Trophoblast cell (in vitro differentiated cells and primary cell): ENCODE measurements around the gene AFF2.

Experiments
- DNase-seq, 2 donors: peaks; one replicate each; pipeline ENCODE4 v3.0.0-alpha.2; 2016
- H2AFZ ChIP-seq: 2 replicates; pipeline ENCODE4 v1.6.1; 2013; ENCODE audit warnings: low read length, moderate library complexity, mild to moderate bottlenecking; ENCODE audit not compliant: insufficient read depth, poor library complexity
- H2AK5ac ChIP-seq: 2 replicates; pipeline ENCODE4 v1.6.1; 2013; ENCODE audit warnings: mild to moderate bottlenecking, low read length
- H2BK120ac ChIP-seq: 2 replicates; pipeline ENCODE4 v1.6.1; 2013; ENCODE audit warnings: low read length, mild to moderate bottlenecking, moderate library complexity; ENCODE audit not compliant: insufficient read depth, poor library complexity
- H2BK12ac ChIP-seq: 2 replicates; pipeline ENCODE4 v1.6.1; 2013; ENCODE audit warnings: mild to moderate bottlenecking, low read length, moderate library complexity
- H2BK5ac ChIP-seq: 2 replicates; pipeline ENCODE4 v1.6.1; 2013; ENCODE audit warnings: low read length, low read depth, moderate library complexity, mild to moderate bottlenecking; ENCODE audit not compliant: poor library complexity
- H3K14ac ChIP-seq: 2 replicates; pipeline ENCODE4 v1.6.1; 2013; ENCODE audit warnings: mild to moderate bottlenecking, low read length
- H3K18ac ChIP-seq: 2 replicates; pipeline ENCODE4 v1.6.1; 2013; ENCODE audit warnings: mild to moderate bottlenecking, low read length
- H3K23ac ChIP-seq: 2 replicates; pipeline ENCODE4 v1.6.1; 2013; ENCODE audit warnings: low read length
- H3K27ac ChIP-seq: 2 replicates; pipeline ENCODE4 v1.5.1; 2013; ENCODE audit warnings: low read depth, mild to moderate bottlenecking, inconsistent platforms, low read length, moderate library complexity
- H3K27me3 ChIP-seq: 2 replicates; pipeline ENCODE4 v1.6.1; 2013; ENCODE audit warnings: inconsistent platforms, mild to moderate bottlenecking, low read length, moderate library complexity; ENCODE audit not compliant: insufficient read depth
- H3K36me3 ChIP-seq, 2 experiments: 1 replicate in 1 of 2; 2 replicates in 1 of 2; pipeline ENCODE4 v1.6.1; 2013; ENCODE audit warnings: low read length in 2 of 2, mild to moderate bottlenecking in 2 of 2, moderate library complexity in 1 of 2; ENCODE audit not compliant: insufficient read depth in 2 of 2, control insufficient read depth in 1 of 2
- H3K4ac ChIP-seq: 2 replicates; pipeline ENCODE4 v1.6.1; 2013; ENCODE audit warnings: low read depth, mild to moderate bottlenecking, low read length, moderate library complexity
- H3K4me1 ChIP-seq, 2 experiments: 1 replicate in 1 of 2; 2 replicates in 1 of 2; pipeline ENCODE4 v1.6.1; 2013; ENCODE audit warnings: low read length in 2 of 2, mild to moderate bottlenecking in 2 of 2, moderate library complexity in 1 of 2; ENCODE audit not compliant: insufficient read depth in 2 of 2, control insufficient read depth in 1 of 2
- H3K4me2 ChIP-seq: 2 replicates; pipeline ENCODE4 v1.6.1; 2013; ENCODE audit warnings: inconsistent platforms, mild to moderate bottlenecking, low read length, moderate library complexity
- H3K4me3 ChIP-seq: 2 replicates; pipeline ENCODE4 v1.5.1; 2013; ENCODE audit warnings: mild to moderate bottlenecking, low read depth, low read length, inconsistent platforms
- H3K79me1 ChIP-seq: one replicate; pipeline ENCODE4 v1.6.1; 2013; ENCODE audit warnings: low read length
- H3K79me2 ChIP-seq: 2 replicates; pipeline ENCODE4 v1.6.1; 2013; ENCODE audit warnings: low read length, mild to moderate bottlenecking; ENCODE audit not compliant: control insufficient read depth, insufficient read depth, poor library complexity
- H3K9ac ChIP-seq: 2 replicates; pipeline ENCODE4 v1.6.1; 2013; ENCODE audit warnings: mild to moderate bottlenecking, low read length
- H3K9me3 ChIP-seq: 2 replicates; pipeline ENCODE4 v1.6.1; 2013; ENCODE audit warnings: low read depth, mild to moderate bottlenecking, control low read depth, inconsistent platforms, low read length; ENCODE audit not compliant: insufficient read depth
- H4K12ac ChIP-seq: 2 replicates; pipeline ENCODE4 v1.6.1; 2013; ENCODE audit warnings: low read depth, mild to moderate bottlenecking, low read length, moderate library complexity
- H4K8ac ChIP-seq: 2 replicates; pipeline ENCODE4 v1.6.1; 2013; ENCODE audit warnings: low read depth, mild to moderate bottlenecking, low read length, moderate library complexity
- H4K91ac ChIP-seq: one replicate; pipeline ENCODE4 v1.6.1; 2013; ENCODE audit warnings: low read depth, mild to moderate bottlenecking, low read length, moderate library complexity
- WGBS: extraction: QIAGEN DNeasy Blood & Tissue Kit; methylation state at CpG from one replicate; pipeline ENCODE4 v1.1.7; 2013; ENCODE audit warnings: missing lambda C conversion rate; ENCODE audit not compliant: insufficient read length, insufficient coverage; ENCODE audit errors: extremely low coverage; 5-methylcytosine and 5-hydroxymethylcytosine counted together

The AFF2 gene

GRCh38 chrX:148600131-148600530 is 99.7 kb downstream of the AFF2 start:
- Histone ChIP-seq H3K9me3 (no peaks in the 10 kb centered on the region), H3K23ac (no peak overlapping the region), H2BK120ac (no peak overlapping the region), H3K36me3 (no peaks in the 10 kb centered on the region), H3K4ac (no peak overlapping the region), H2AK5ac (no peak overlapping the region), H3K18ac (no peak overlapping the region), H3K9ac (no peak overlapping the region), H3K27me3 (no peaks in the 10 kb centered on the region), H3K14ac (no peak overlapping the region), H3K4me3 (no peak overlapping the region), H3K4me1 (no peaks in the 10 kb centered on the region), H4K91ac (no peak overlapping the region), H3K79me1 (no peaks in the 10 kb centered on the region), H3K79me2 (no peaks in the 10 kb centered on the region), H2BK5ac (no peak overlapping the region), H3K4me2 (no peak overlapping the region), H4K8ac (no peak overlapping the region), H3K27ac (no peak overlapping the region), H4K12ac (no peak overlapping the region), H2BK12ac (no peak overlapping the region), H2AFZ (no peak overlapping the region)
- WGBS: no CpG with 5 or more reads among the region's 6 CpGs
- DNase-seq: no peak

GRCh38 chrX:148600581-148600980 is 100.2 kb downstream of the AFF2 start:
- Histone ChIP-seq H3K36me3 (no peaks in the 10 kb centered on the region), H2BK120ac (no peak overlapping the region), H3K14ac (no peak overlapping the region), H3K9ac (no peak overlapping the region), H2AFZ (no peak overlapping the region), H3K4me1 (no peaks in the 10 kb centered on the region), H3K4me3 (no peak overlapping the region), H3K4me2 (no peak overlapping the region), H3K23ac (no peak overlapping the region), H4K12ac (no peak overlapping the region), H3K18ac (no peak overlapping the region), H4K8ac (no peak overlapping the region), H2AK5ac (no peak overlapping the region), H3K79me1 (no peaks in the 10 kb centered on the region), H4K91ac (no peak overlapping the region), H3K4ac (no peak overlapping the region), H3K9me3 (no peaks in the 10 kb centered on the region), H2BK5ac (no peak overlapping the region), H3K79me2 (no peaks in the 10 kb centered on the region), H2BK12ac (no peak overlapping the region), H3K27ac (no peak overlapping the region), H3K27me3 (no peaks in the 10 kb centered on the region)
- no CpG with 5 or more reads among the region's 2 CpGs for WGBS
- DNase-seq: no peak

DNA sequence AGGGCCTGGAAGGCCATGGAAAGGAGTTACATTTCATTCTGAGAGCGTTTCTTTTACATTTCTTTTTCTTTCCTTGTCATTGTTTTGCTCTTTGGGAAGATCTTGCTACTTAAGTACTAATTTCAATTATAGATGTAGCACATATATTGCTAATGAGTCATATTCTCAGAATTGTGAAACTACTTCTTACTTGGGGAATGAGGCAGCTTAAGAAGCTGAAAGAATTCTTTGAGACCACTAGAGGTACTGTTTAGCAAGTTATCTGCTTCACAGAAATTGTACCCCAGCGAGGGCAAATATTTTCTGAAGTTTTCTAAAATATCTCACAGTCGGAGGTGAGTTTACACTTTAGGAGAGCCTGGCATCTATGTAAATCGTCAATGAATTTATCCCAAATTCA is 100.6 kb downstream of the AFF2 start:
- no peak overlapping the region for H2AFZ ChIP-seq
- no peak overlapping the region for H2BK12ac ChIP-seq
- H3K79me2 ChIP-seq: no peaks in the 10 kb centered on the region
- DNase-seq: peak in 1 of 2 donors; percentile 38
- H4K12ac ChIP-seq: no peak overlapping the region
- no peaks in the 10 kb centered on the region for H3K27me3 ChIP-seq
- WGBS: no CpG with 5 or more reads among the region's 4 CpGs
- no peak overlapping the region for H2BK5ac ChIP-seq
- no peaks in the 10 kb centered on the region for H3K9me3 ChIP-seq
- no peaks in the 10 kb centered on the region for H3K79me1 ChIP-seq
- no peak overlapping the region for H2AK5ac ChIP-seq
- no peak overlapping the region for H3K27ac ChIP-seq
- H3K4me2 ChIP-seq: no peak overlapping the region
- H3K14ac ChIP-seq: no peak overlapping the region
- no peaks in the 10 kb centered on the region for H3K36me3 ChIP-seq
- no peak overlapping the region for H3K23ac ChIP-seq
- H3K4me3 ChIP-seq: no peak overlapping the region
- H3K18ac ChIP-seq: no peak overlapping the region
- no peak overlapping the region for H2BK120ac ChIP-seq
- no peaks in the 10 kb centered on the region for H3K4me1 ChIP-seq
- no peak overlapping the region for H3K4ac ChIP-seq
- H4K8ac ChIP-seq: no peak overlapping the region
- no peak overlapping the region for H3K9ac ChIP-seq
- H4K91ac ChIP-seq: no peak overlapping the region

DNA sequence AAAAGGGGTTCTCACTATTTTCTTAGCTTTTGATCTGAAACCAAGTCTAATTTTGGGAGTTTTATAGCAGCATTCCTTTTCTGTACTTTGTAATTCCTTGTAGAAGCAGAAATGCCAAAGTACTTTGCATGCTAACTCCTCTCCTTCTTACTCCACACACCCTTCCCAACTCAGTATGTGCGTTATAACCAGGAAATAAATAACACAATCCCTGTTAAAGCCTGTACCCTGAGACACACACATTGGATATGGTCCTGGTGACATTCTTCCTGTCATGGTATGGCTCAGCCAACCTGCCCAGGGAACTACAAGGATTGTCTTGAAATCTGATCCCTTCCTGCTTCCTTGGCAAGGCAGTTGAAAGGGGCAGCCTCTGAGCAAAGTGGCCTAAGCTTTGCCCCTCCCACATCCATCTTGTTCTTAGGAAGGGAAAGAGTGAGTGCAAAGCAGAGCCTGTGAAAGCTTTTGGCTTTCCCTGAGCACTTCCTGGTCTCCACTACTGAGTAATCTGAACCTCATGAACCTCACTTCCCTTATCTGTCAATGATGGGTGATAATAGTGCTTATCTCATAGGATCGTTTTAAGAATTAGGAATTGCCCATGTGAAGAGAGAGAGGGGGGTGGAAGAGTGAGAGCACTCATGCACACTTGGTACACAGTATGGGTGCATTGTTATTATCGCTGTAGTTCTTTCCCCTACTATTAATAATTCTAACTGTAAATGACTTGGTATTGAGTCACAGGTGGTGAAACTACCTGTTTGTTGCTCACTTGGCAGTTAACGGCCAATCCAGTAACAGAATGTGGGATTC is 109.3 kb downstream of the AFF2 start:
- no CpG with 5 or more reads among the region's 4 CpGs for WGBS
- Histone ChIP-seq H4K8ac (no peak overlapping the region), H3K4ac (no peak overlapping the region), H3K4me1 (peaks cover 0 to 4% of the 10 kb centered on the region in 2 experiments), H3K27me3 (no peaks in the 10 kb centered on the region), H2BK12ac (no peak overlapping the region), H4K91ac (no peak overlapping the region), H3K27ac (no peak overlapping the region), H3K79me1 (no peaks in the 10 kb centered on the region), H2BK5ac (no peak overlapping the region), H3K36me3 (no peaks in the 10 kb centered on the region), H4K12ac (no peak overlapping the region), H3K14ac (no peak overlapping the region), H3K18ac (no peak overlapping the region), H2AK5ac (no peak overlapping the region), H3K23ac (no peak overlapping the region), H3K9ac (no peak overlapping the region), H2BK120ac (no peak overlapping the region), H3K9me3 (no peaks in the 10 kb centered on the region), H3K79me2 (no peaks in the 10 kb centered on the region), H3K4me2 (no peak overlapping the region), H2AFZ (no peak overlapping the region), H3K4me3 (no peak overlapping the region)
- DNase-seq: no peak
